ENCODE measurements around the gene SFTPA2.

- TF ChIP-seq CTCF (IDR thresholded peaks at IDR 0.05) (no peak), POLR2A (IDR thresholded peaks at IDR 0.05) (no peak)
Measured at GRCh38 chr10:79552143-79552542, 8.1 kb downstream of the SFTPA2 start.
